ENCODE data around the gene MSANTD3. TPM values are rescaled to one million over a fixed set of nuclear protein-coding genes. Genes with fewer than 3 reads are reported as not detected.

MSANTD3 gene
- total RNA-seq, 1 donor from 2014 or later, result 20.2 TPM

DNA sequence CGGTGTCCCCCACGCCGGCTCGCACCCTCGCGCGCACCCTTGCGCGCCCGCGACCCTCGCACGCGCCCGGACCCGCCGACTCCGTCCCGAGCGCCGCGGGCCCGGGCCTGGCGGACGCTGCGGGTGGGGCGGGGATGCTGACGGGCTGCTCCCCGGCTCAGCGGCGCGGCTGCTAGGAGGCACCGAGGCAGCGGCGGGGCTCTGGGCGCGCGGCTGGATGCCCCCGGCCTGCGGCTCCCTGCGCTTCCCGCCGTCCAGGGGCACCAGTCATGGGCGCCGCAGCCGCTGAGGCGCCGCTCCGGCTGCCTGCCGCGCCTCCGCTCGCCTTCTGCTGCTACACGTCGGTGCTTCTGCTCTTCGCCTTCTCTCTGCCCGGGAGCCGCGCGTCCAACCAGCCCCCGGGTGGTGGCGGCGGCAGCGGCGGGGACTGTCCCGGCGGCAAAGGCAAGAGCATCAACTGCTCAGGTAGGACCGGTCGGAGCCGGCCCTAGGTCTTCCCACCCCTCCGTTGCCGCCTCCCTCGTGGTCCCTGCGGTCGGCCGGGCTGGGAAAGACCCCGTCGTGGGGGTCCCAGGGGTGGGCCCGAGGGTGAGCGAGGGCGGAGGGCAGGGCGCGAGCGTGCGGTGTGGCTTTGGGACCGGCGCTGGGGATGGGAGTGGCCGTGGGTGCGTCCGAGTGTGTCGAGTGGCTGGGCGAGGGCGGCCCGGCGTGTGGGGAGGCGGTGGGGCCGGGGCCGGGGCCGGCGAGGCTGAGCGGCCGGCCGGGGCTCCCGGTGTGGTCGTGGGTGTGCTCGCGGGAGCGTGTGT lies 46.5 kb downstream of the MSANTD3 start:
- H3K27ac ChIP-seq, result no peak overlapping the region
- intact Hi-C loops (cut with DNase I), result no loop called here
- ATAC-seq (peak; percentile 76 to 78), DNase-seq (no peak)
- peaks cover 16% of the 10 kb centered on the region for H3K27me3 ChIP-seq (ENCODE audit: low read depth)
- no peaks in the 10 kb centered on the region for H3K36me3 ChIP-seq
- H3K9me3 ChIP-seq, result no peaks in the 10 kb centered on the region
- H3K4me1 ChIP-seq, result peaks cover 10% of the 10 kb centered on the region
- TF ChIP-seq, protein P1, sequence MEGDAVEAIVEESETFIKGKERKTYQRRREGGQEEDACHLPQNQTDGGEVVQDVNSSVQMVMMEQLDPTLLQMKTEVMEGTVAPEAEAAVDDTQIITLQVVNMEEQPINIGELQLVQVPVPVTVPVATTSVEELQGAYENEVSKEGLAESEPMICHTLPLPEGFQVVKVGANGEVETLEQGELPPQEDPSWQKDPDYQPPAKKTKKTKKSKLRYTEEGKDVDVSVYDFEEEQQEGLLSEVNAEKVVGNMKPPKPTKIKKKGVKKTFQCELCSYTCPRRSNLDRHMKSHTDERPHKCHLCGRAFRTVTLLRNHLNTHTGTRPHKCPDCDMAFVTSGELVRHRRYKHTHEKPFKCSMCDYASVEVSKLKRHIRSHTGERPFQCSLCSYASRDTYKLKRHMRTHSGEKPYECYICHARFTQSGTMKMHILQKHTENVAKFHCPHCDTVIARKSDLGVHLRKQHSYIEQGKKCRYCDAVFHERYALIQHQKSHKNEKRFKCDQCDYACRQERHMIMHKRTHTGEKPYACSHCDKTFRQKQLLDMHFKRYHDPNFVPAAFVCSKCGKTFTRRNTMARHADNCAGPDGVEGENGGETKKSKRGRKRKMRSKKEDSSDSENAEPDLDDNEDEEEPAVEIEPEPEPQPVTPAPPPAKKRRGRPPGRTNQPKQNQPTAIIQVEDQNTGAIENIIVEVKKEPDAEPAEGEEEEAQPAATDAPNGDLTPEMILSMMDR (IDR thresholded peaks at IDR 0.05), result no peak
- H3K4me3 ChIP-seq, result peak overlapping the region; percentile 60

DNA sequence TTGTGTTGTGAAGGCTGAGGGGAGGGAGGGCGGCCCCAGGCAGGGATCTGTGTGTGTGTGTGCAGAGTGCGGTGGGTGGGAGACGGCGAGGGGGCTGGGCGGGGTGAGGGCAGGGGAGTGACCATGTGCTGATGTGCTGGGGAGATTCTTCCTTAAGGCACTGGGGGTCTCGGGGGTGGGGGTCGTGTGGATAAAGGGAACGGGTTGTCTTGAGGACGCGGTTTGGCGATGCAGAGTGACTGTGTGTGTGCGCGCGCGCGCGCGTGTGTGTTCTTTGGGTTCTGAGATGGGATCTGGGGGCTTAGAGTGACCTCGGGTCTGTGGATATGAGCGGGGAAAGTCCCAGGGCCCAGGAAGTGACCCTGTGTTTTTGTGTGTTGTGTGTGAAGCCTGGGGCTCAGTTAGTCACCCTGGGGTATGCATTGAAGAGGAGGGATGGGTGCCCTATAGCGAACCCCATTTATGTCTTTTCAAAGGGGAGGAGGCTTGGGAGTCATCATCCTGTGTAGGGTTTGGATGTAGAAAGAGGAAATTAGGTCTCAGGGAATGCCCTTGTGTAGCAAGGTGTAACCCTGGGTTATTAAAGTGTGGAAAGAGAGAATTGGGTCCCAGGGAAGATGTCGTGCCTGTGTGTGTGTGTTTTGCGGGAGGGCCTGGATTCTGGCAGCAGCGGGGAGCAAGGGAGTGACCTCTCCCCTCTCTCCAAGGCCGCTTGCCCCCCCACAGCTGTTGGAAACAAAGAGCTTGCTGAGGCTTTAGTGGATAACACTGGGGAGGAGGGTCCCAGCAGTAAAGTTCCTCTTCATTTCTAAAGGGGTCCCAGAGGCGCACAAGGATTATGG lies 47.4 kb downstream of the MSANTD3 start:
- Histone ChIP-seq H3K27ac (no peak overlapping the region), H3K4me3 (peak overlapping the region; percentile 60), H3K36me3 (no peaks in the 10 kb centered on the region), H3K27me3 (ENCODE audit: low read depth) (peaks cover 16% of the 10 kb centered on the region), H3K9me3 (no peaks in the 10 kb centered on the region), H3K4me1 (peaks cover 10% of the 10 kb centered on the region)
- DNase-seq (no peak), ATAC-seq (no peak)
- intact Hi-C loops (cut with DNase I), result no loop called here
- TF ChIP-seq, protein P1 (IDR thresholded peaks at IDR 0.05), result no peak

DNA sequence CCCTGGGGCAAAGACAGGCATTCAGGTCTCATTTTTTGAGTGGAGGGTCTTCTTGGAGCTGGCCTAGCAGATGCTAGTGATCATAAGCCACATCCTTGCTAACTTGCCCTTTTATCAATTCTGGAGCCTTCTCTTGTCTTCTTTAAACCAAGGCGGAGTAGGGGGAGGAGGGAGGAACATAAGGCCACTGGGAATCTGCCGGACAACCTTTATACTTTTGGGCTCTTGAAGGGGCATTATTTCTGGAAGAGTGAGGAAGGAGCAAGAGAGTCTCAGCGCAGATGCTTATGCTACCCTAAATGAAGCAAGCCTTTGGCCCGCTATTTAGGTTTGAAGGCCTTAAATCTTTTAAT lies 48.0 kb downstream of the MSANTD3 start:
- Histone ChIP-seq H3K27ac (no peak overlapping the region), H3K4me3 (no peak overlapping the region), H3K9me3 (no peaks in the 10 kb centered on the region), H3K4me1 (peaks cover 10% of the 10 kb centered on the region), H3K27me3 (ENCODE audit: low read depth) (peaks cover 16% of the 10 kb centered on the region), H3K36me3 (no peaks in the 10 kb centered on the region)
- DNase-seq (no peak), ATAC-seq (no peak)
- intact Hi-C loops (cut with DNase I), result no loop called here
- TF ChIP-seq, protein P1 (IDR thresholded peaks at IDR 0.05), result no peak

DNA sequence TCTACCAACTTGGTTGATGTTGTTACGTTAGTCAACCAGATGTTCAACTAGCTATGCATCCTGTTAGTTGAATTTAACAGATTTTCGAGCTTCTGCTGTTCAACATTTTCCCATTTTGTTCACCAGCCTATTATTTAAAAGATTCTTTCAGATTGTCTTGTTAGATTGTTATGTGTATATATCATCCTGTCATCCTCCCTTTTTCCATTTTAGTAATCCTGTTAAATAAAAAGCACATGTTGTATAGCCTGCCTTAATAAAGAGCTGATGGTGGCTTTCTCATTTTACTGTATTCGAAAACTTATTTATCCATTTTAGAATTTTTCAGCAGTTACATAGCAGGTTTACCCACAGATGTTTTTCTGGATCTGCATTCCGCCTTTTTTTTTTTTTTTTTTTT lies 50.3 kb downstream of the MSANTD3 start:
- intact Hi-C loops (cut with DNase I), result no loop called here
- H3K27ac ChIP-seq, result no peak overlapping the region
- TF ChIP-seq, protein P1 (IDR thresholded peaks at IDR 0.05), result no peak
- DNase-seq (no peak), ATAC-seq (no peak)
- H3K9me3 ChIP-seq, result no peaks in the 10 kb centered on the region
- H3K36me3 ChIP-seq, result no peaks in the 10 kb centered on the region
- peaks cover 10% of the 10 kb centered on the region for H3K4me1 ChIP-seq
- no peak overlapping the region for H3K4me3 ChIP-seq
- H3K27me3 ChIP-seq (ENCODE audit: low read depth), result peaks cover 16% of the 10 kb centered on the region

DNA sequence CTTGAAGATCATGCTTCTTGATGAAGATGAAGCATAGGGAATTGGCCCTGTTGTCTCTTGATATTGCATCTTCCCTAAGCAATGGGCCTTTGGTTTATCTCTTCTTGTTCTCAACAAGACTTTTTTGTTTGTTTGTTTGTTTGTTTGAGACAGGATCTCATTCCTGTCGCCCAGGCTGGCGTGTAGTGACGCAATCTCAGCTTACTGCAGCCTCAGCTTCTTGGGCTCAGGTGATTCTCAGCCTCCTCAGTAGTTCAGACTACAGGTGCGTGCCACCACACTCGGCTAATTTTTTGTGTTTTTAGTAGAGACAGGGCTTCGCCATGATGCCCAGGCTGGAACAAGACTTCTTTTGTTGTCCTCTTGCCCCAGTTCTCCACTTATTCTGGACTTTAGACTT lies 51.2 kb downstream of the MSANTD3 start:
- Histone ChIP-seq H3K4me3 (no peak overlapping the region), H3K36me3 (no peaks in the 10 kb centered on the region), H3K4me1 (peaks cover 5% of the 10 kb centered on the region), H3K27ac (no peak overlapping the region), H3K9me3 (no peaks in the 10 kb centered on the region), H3K27me3 (ENCODE audit: low read depth) (peaks cover 13% of the 10 kb centered on the region)
- intact Hi-C loops (cut with DNase I), result no loop called here
- TF ChIP-seq, protein P1 (IDR thresholded peaks at IDR 0.05), result no peak
- DNase-seq, result no peak
- ATAC-seq, result no peak
